HG03521 (cell line): ENCODE measurements around the gene KRT33B.

ENCODE experiments used
- ATAC-seq: cut with Tn5 transposase; IDR thresholded peaks from one replicate; pipeline ENCODE4 v1.9.1; 2021; ENCODE audit warnings: mild to moderate bottlenecking, moderate library complexity; ENCODE audit not compliant: unreplicated experiment

Gene KRT33B

DNA sequence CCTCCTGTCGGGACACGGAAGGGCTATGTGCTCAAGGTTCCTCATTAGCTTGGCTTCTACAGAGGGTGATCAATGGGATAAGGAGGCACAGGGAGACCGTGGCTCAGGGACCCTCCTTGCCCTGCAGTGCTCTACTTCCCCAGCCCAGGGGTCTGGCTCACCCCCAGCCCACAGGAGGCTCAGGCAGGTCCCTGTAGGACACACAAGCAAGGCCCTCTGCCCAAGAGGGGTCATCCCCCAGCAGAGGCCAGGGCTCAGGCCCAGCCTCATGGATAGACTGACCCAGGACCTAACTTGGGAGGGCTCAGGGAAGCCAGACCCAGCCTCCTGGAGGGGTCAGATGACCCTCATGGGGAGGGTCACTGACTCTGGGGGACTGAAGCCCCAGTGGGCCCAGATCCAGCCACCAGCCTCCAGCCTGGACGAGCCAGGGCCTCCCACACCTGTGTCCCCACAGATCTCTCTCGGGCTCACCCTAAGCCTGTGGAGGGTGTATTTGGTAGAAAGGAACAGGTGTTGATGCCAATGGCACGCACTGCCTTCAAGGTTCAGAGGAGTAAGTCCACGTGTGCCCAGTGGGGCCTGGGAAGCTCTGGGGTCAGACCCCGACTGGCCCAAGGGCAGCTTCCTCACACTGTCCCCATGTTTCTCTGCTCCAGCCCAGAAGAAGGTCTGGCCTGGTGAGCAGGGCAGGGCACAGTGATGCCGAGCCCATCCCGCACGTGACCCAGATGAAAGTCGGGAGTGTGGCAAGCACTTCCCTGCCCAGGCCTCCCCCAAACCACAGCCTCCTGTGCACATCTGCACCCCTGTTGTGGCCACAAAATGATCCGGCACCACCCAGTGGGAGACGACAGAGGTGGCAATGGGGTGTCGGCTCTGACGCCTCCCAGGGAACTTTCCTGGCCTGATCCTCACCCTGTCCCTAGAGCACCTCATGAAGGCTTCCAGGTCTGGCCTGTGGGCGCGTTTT lies 43.2 kb downstream of the KRT33B start:
- ATAC-seq: no peak

DNA sequence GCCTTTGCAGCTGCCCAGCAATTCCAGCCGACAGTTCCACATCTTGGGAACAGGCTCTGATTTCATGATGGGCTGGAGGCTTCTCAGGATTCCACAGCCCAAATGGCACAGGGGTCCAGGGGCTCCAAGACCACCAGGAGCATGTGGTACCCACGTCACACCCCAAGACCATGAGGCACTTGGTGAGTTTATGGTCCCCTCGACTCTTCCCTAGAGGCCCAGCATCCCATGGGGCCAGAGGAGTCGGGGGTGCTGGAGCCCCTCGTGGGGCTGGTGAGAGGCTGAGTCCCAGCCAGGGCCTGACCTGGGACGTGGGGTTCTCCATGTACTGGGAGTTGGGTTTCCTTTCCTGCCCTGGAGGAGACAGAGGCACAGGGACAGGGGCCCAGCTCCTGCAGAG lies 44.0 kb downstream of the KRT33B start:
- ATAC-seq: no peak

- no peak for ATAC-seq
Measured at GRCh38 chr17:41325126-41325525, 44.5 kb downstream of the KRT33B start.

DNA sequence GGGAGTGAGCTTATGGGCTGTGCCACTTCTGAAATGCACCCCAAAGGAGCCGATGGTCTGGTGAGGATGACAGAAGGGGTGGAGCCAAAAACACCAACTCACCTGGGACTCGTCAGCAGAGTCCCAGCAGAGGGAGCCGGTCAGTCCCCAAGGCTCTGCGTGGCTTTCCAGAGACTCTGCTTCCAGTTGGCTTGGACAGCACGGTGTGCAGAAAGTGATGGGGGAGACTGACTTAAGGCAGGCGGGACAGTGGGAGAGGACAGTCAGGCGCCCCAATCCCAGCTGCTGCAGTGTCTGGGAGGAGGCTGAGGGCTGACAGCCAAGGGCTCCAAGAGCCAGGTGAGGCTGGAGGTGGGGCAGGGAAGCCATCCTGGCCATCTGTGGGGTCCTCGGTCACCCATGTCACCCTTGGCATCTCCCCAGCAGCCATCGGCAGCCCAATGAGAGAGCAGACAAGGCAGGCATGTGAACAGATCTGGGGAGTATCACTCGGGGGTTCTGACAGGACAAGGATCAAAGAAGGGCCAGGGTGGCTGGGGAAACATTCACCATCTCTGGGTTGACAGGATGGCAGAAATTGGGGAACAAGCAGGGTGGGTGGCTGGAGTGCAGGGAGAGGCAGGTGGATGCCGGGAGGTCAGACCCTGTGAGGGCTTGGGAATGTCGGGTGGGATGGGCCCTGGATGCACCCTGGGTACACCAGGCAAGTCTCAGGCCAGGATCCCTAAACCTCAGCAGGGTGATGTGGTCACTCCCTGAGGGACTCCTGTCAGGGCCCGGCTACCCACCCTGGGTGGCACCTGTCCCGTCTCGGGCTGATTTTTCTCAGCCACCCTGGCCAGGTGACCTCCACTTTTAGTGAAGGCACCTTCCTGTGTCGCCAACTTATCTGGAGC lies 45.2 kb downstream of the KRT33B start:
- no peak for ATAC-seq

GRCh38 chr17:41322903-41323895 lies 46.4 kb downstream of the KRT33B start:
- no peak for ATAC-seq

DNA sequence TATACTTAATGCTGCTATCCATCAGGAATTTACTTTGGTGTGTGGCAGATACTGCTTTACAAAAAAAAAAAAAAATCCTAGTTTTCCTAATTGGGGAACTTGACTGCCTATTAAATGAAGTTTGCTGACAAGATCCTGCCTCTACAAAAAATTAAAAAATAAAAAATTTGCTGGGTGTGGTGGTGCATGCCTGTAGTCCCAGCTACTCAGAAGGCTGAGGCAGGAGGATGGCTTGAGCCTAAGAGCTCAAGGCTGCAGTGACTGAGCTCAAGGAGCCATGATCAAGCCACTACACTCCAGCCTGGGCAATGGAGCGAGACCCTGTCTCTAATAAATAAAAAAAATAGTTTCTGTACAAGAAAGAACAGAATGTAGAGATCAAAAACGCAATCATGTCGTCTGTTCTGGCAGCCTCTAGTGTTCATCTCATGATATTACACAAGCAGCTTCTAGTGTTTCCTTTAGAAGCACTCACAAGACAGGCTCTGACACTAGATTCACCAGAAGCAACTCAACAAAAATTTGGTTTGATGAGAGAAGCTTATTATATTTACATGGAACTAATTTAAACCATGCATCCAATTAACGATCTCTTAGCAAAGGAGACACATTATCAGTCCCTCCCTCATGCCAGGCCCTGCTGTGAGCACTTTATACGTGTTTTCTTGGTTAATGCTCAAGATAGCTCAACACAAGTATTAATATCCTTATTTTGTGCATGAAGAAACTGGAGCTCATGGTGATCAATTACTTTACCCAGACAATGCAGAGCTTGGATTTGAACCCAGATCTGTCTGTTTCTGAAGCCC lies 47.3 kb downstream of the KRT33B start:
- no peak for ATAC-seq

DNA sequence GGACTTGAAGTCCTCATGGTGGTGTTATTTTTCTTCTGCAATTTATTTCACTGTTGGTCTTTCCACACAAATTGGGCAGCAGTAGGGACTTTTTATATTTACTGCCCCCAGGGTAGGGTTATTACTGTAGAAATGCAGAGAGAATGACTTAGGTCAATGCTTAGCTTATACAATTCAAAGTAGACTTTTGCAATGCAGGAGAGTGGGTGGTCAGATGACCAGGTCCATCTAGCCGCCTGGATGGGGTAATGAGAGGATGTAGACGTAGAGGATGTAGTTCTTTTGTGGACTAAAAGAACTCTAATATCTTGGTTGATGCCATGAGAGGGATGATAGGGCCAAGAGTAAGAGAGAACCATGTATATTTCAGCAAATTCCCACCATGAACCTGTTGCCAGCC lies 51.4 kb downstream of the KRT33B start:
- ATAC-seq: no peak

DNA sequence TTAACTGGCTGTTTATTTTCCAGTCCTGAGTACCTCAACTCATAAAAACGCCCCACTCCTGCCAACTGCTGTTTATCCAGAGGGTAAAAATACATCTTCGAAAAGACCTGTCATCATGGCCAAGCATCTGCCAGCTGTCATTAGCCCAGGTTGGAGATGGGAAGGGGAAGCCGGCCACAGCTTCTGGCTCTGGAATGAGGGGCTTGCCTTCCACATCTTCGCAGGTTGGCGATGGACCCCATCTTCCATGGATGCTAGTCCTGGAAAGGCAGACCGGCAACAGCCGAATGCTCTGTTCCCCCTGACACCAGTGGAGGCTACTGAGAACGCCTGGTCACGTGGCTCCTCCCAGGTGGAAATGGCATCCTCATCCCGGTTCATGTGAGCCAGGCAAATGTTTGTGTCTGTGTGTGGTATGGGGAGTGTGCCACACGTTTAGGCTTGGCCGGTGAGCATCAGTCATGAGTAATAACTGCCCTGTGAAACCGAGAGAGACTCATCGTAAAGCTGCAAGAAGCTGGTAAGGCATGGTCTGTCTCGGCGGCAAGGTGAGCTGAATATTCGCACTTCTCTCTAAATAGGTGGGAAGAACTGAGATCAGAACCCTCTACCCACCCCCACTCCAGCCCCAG lies 53.7 kb downstream of the KRT33B start:
- no peak for ATAC-seq

DNA sequence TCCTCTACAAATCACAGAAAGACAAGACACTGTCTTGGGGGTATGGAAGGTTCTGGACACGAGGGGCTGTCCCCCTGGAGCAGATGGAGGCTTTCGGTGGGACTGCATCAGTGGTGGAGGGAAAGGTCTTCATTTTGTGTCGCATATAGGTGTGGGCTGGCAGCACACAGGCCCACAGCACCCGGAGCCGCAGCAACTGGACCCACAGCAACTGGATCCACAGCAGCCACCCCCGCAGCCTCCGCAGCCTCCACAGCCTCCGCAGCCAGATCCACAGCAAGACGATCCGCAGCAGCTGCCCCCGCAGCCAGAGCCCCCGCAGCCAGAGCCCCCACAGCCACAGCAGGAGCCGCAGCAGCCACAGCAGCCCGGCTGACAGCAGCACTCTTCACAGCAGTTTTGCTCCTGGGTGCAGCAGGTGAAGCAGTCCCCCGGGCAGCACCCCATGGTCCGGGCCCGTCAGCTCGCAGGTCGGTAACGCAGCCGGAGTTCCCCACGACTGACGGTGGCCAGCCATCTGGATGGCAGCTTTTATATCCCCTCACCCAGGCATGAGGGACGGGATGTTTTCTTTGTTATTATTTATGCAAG lies 54.3 kb downstream of the KRT33B start, which contains the start of gene KRTAP17-1:
Gene KRTAP17-1 (minus strand): TSS at position 507 of the 591 bp plus-strand sequence. CDS start 60 bp downstream, at position 447.
- ATAC-seq: no peak
